B cell (primary cell): Measurements from ENCODE around the gene HNRNPF. TPM values are rescaled to one million over a fixed set of nuclear protein-coding genes. Genes with fewer than 3 reads are reported as not detected.

Source experiments
- ATAC-seq: fragments of 200-7000 bp; cut with Tn5 transposase; one replicate; pipeline ENCODE4 v1.10.0; 2021; ENCODE audit warnings: low read depth, mild to moderate bottlenecking, moderate number of reproducible peaks, moderate library complexity
- CTCF ChIA-PET: fragments of 350-600 bp; sonication (Branson Sonifier 250); formaldehyde crosslinking; loops from one replicate; lab custom pipeline; 2021; ENCODE audit warnings: antibody characterized with exemption, inconsistent platforms; lab: Charles Lee
- POLR2A ChIA-PET: fragments of 350-600 bp; sonication (Branson Sonifier 250); formaldehyde crosslinking; loops from one replicate; lab custom pipeline; 2021; ENCODE audit warnings: antibody characterized with exemption; lab: Charles Lee
- DNase-seq: peaks from one replicate; pipeline ENCODE4 v3.0.0; 2013
- H2AFZ ChIP-seq: 2 replicates; pipeline ENCODE4 v1.6.1; 2012; ENCODE audit warnings: mild to moderate bottlenecking, low read depth, low read length; ENCODE audit not compliant: insufficient read depth, poor library complexity, severe bottlenecking
- H3K27ac ChIP-seq, 2 donors: 1 replicate in 1 of 2; 2 replicates in 1 of 2; pipeline ENCODE4 v1.5.1; 2012 to 2013; ENCODE audit warnings: low read length in 2 of 2, mild to moderate bottlenecking in 2 of 2, moderate library complexity in 1 of 2
- H3K27me3 ChIP-seq, 4 experiments: fragments of 200-600 bp in 1 of 4; sonication (generic) in 1 of 4; replicated peaks in 1 of 4; 1 replicate in 2 of 4; 2 replicates in 2 of 4; pipeline versions ENCODE4 v1.6.1 to v1.7.0; 2013 to 2016; ENCODE audit warnings: low read length in 3 of 4, mild to moderate bottlenecking in 2 of 4, mixed read lengths in 1 of 4, moderate library complexity in 1 of 4; ENCODE audit not compliant: insufficient read depth in 4 of 4, control insufficient read depth in 3 of 4; ENCODE audit errors: control extremely low read depth in 1 of 4
- H3K36me3 ChIP-seq, 2 experiments: replicated peaks in 1 of 2; 1 replicate in 1 of 2; 2 replicates in 1 of 2; pipeline versions ENCODE4 v1.6.1 to v1.7.1; 2013; ENCODE audit warnings: low read length in 1 of 2; ENCODE audit not compliant: insufficient read depth in 2 of 2, control insufficient read depth in 1 of 2; ENCODE audit errors: control extremely low read depth in 1 of 2, extremely low read depth in 1 of 2
- H3K4me1 ChIP-seq, 2 donors: fragments of 200-600 bp in 1 of 2; sonication (generic) in 1 of 2; 1 replicate in 1 of 2; 2 replicates in 1 of 2; pipeline versions ENCODE4 v1.5.1 to v1.6.1; 2013 to 2017; ENCODE audit warnings: low read length in 2 of 2; ENCODE audit not compliant: control insufficient read depth in 2 of 2, insufficient read depth in 2 of 2
- H3K4me2 ChIP-seq: replicated peaks from 2 replicates; pipeline ENCODE3; 2012; ENCODE audit warnings: mild to moderate bottlenecking, low read depth, low read length; ENCODE audit not compliant: poor library complexity, severe bottlenecking
- H3K4me3 ChIP-seq, 5 experiments: fragments of 200-600 bp in 1 of 5; sonication (generic) in 1 of 5; 1 replicate in 3 of 5; 2 replicates in 2 of 5; pipeline versions ENCODE4 v1.5.1 to v1.7.0; 2011 to 2016; ENCODE audit warnings: low read length in 4 of 5, mild to moderate bottlenecking in 4 of 5, low read depth in 2 of 5, control low read depth in 1 of 5, moderate library complexity in 1 of 5; ENCODE audit not compliant: insufficient read depth in 1 of 5; ENCODE audit errors: control extremely low read depth in 1 of 5, extremely low read depth in 1 of 5
- H3K79me2 ChIP-seq: fragments of 200-600 bp; sonication (generic); one replicate; pipeline ENCODE4 v1.6.0; 2016; ENCODE audit warnings: low read length; ENCODE audit not compliant: control insufficient read depth, insufficient read depth
- H3K9ac ChIP-seq: fragments of 200-600 bp; sonication (generic); 2 replicates; pipeline ENCODE4 v1.6.1; 2017; ENCODE audit warnings: mild to moderate bottlenecking, low read length, moderate library complexity
- H3K9me3 ChIP-seq, 3 donors: one replicate each; pipeline versions ENCODE4 v1.6.1 to v1.7.1; 2013; ENCODE audit warnings: low read length in 2 of 3; ENCODE audit not compliant: control insufficient read depth in 2 of 3, insufficient read depth in 1 of 3; ENCODE audit errors: control extremely low read depth in 1 of 3
- H4K20me1 ChIP-seq: 2 replicates; pipeline ENCODE4 v1.6.0; 2012; ENCODE audit warnings: mild to moderate bottlenecking, low read length; ENCODE audit not compliant: insufficient read depth, control insufficient read depth, poor library complexity, severe bottlenecking
- H3K27ac Mint-ChIP-seq: one replicate; pipeline ENCODE4 v1.8.0; 2021; ENCODE audit warnings: mixed read lengths
- H3K27me3 Mint-ChIP-seq: one replicate; pipeline ENCODE4 v1.8.0; 2021; ENCODE audit warnings: mixed read lengths
- H3K4me1 Mint-ChIP-seq: one replicate; pipeline ENCODE4 v1.8.0; 2021; ENCODE audit warnings: mixed read lengths
- H3K4me3 Mint-ChIP-seq: one replicate; pipeline ENCODE4 v1.8.0; 2021; ENCODE audit warnings: mixed read lengths
- H3K9me3 Mint-ChIP-seq: one replicate; pipeline ENCODE4 v1.8.0; 2022; ENCODE audit warnings: mixed read lengths; ENCODE audit not compliant: insufficient read depth
- CTCF ChIP-seq: fragments of 200-600 bp; IDR thresholded peaks from one replicate; pipeline ENCODE4 v1.8.0; 2022; ENCODE audit warnings: antibody characterized with exemption, mild to moderate bottlenecking
- EZH2 ChIP-seq: IDR thresholded peaks from 2 replicates; pipeline ENCODE4 v1.6.1; 2012; ENCODE audit warnings: borderline replicate concordance, low read depth, mild to moderate bottlenecking, moderate library complexity, low read length; ENCODE audit not compliant: insufficient read depth, poor library complexity, severe bottlenecking
- WGBS: methylation state at CpG from one replicate; pipeline ENCODE4 v1.1.5; 2013; ENCODE audit warnings: missing lambda C conversion rate; ENCODE audit not compliant: insufficient coverage; 5-methylcytosine and 5-hydroxymethylcytosine counted together
- intact Hi-C: fragments of 100-400 bp; cut with micrococcal nuclease; formaldehyde crosslinking; loops from one replicate; pipeline ENCODE4 v1.10.0; 2022
- polyA plus RNA-seq: library from polyadenylated mRNA; depleted of rRNA; stranded (reverse); fragments of >200 nt; gene quantifications from 2 replicates; pipeline ENCODE4 v1.2.3, GENCODE V29; 2012
- total RNA-seq, 2 donors: library from RNA; stranded (reverse); fragments of 120-200 nt in 1 of 2; gene quantifications; 1 replicate in 1 of 2; 2 replicates in 1 of 2; pipeline versions ENCODE4 v1.2.3 to v1.2.4, GENCODE V29; 2013 to 2022

Gene HNRNPF
- total and polyA plus RNA-seq, 2 donors (not counting 1 experiment from before 2014, with no cell fraction given): 76.7 to 161 TPM

GRCh38 chr10:43352951-43353350, 56.0 kb downstream of the HNRNPF start:
- ChIA-PET CTCF (interaction anchor here (0.6 kb wide), 1 partner anchor 38 kb away, joined by 4 read pairs; no protein-coding TSS in a partner anchor), POLR2A (no interaction called here)
- H3K27ac ChIP-seq: no peak overlapping the region
- no peak overlapping the region for H3K9ac ChIP-seq
- peaks cover 6% of the 10 kb centered on the region for H3K4me1 Mint-ChIP-seq
- peaks cover 17% of the 10 kb centered on the region for H3K27me3 Mint-ChIP-seq
- no peak overlapping the region for H2AFZ ChIP-seq
- no peak overlapping the region for H3K4me2 ChIP-seq
- H3K27me3 ChIP-seq: peaks cover 0 to 14% (median 4%) of the 10 kb centered on the region in 4 experiments
- no peak overlapping the region for H3K27ac Mint-ChIP-seq
- no peak overlapping the region for H3K4me3 ChIP-seq
- H3K36me3 ChIP-seq: no peaks in the 10 kb centered on the region
- H3K9me3 Mint-ChIP-seq: no peaks in the 10 kb centered on the region
- ATAC-seq (no peak), DNase-seq (no peak)
- peaks cover 8 to 15% of the 10 kb centered on the region in 2 donors for H3K4me1 ChIP-seq
- H4K20me1 ChIP-seq: no peaks in the 10 kb centered on the region
- H3K79me2 ChIP-seq: no peaks in the 10 kb centered on the region
- no peaks in the 10 kb centered on the region for H3K9me3 ChIP-seq
- no peak overlapping the region for H3K4me3 Mint-ChIP-seq
- intact Hi-C loops: no loop called here
- no peak for TF ChIP-seq CTCF
- no peak for TF ChIP-seq EZH2
- 100% methylated on average over 4 of the region's 7 CpGs for WGBS

GRCh38 chr10:43351301-43351700, 57.7 kb downstream of the HNRNPF start:
- H3K36me3 ChIP-seq: no peaks in the 10 kb centered on the region
- H3K79me2 ChIP-seq: no peaks in the 10 kb centered on the region
- H3K4me1 ChIP-seq: peaks cover 8 to 15% of the 10 kb centered on the region in 2 donors
- no peak overlapping the region for H3K4me3 Mint-ChIP-seq
- TF ChIP-seq CTCF (no peak), EZH2 (no peak)
- H3K27me3 ChIP-seq: peaks cover 0 to 14% (median 4%) of the 10 kb centered on the region in 4 experiments
- no peak overlapping the region for H3K4me3 ChIP-seq
- no peaks in the 10 kb centered on the region for H3K9me3 ChIP-seq
- H3K27ac Mint-ChIP-seq: no peak overlapping the region
- H3K27me3 Mint-ChIP-seq: peaks cover 17% of the 10 kb centered on the region
- H3K27ac ChIP-seq: no peak overlapping the region
- no peak overlapping the region for H3K9ac ChIP-seq
- DNase-seq: no peak
- H3K4me1 Mint-ChIP-seq: peaks cover 6% of the 10 kb centered on the region
- H2AFZ ChIP-seq: no peak overlapping the region
- WGBS: 76% methylated on average over 10 of the region's 14 CpGs
- ChIA-PET CTCF (no interaction called here), POLR2A (no interaction called here)
- H4K20me1 ChIP-seq: no peaks in the 10 kb centered on the region
- ATAC-seq: no peak
- H3K9me3 Mint-ChIP-seq: no peaks in the 10 kb centered on the region
- intact Hi-C loops: no loop called here
- H3K4me2 ChIP-seq: no peak overlapping the region
